Large intestine (tissue), 3 donors: Measurements from ENCODE around the gene ITGA1. TPM values are rescaled to one million over a fixed set of nuclear protein-coding genes. Genes with fewer than 3 reads are reported as not detected.
"Not testable (repeated sequence)": the region's sequence is repeated elsewhere in the genome, so short reads cannot be mapped to it uniquely, and the experiment has no call there.

Source experiments
- DNase-seq, 2 donors: peaks; one replicate each; pipeline versions ENCODE4 v3.0.0 to v3.0.0-alpha.2; 2013
- H3K27ac ChIP-seq: one replicate; pipeline ENCODE4 v1.5.1; 2013; ENCODE audit warnings: low read length
- H3K27me3 ChIP-seq: 2 replicates; pipeline ENCODE4 v1.6.1; 2013; ENCODE audit warnings: low read length; ENCODE audit not compliant: control insufficient read depth, insufficient read depth
- H3K36me3 ChIP-seq: 2 replicates; pipeline ENCODE4 v1.6.1; 2013; ENCODE audit warnings: low read length; ENCODE audit not compliant: control insufficient read depth, insufficient read depth
- H3K4me1 ChIP-seq: one replicate; pipeline ENCODE4 v1.6.1; 2013; ENCODE audit warnings: low read length; ENCODE audit not compliant: control insufficient read depth, insufficient read depth
- H3K4me3 ChIP-seq: one replicate; pipeline ENCODE4 v1.5.1; 2013; ENCODE audit warnings: low read length
- H3K9me3 ChIP-seq: one replicate; pipeline ENCODE4 v1.6.1; 2013; ENCODE audit warnings: mild to moderate bottlenecking, low read depth, low read length, moderate library complexity; ENCODE audit not compliant: control insufficient read depth
- WGBS: methylation state at CpG from one replicate; pipeline ENCODE4 v1.1.5; 2013; ENCODE audit warnings: low lambda C conversion rate; ENCODE audit not compliant: insufficient coverage; 5-methylcytosine and 5-hydroxymethylcytosine counted together
- polyA plus RNA-seq: library from polyadenylated mRNA; unstranded; fragments of 120-200 nt; gene quantifications from one replicate; pipeline ENCODE4 v1.2.1, GENCODE V29; 2013

Gene ITGA1
- polyA plus RNA-seq, 1 donor: 30.8 TPM

GRCh38 chr5:52839285-52839684 lies 51.6 kb downstream of the ITGA1 start:
- Histone ChIP-seq H3K4me1 (no peaks in the 10 kb centered on the region), H3K27me3 (no peaks in the 10 kb centered on the region), H3K9me3 (peaks cover 1% of the 10 kb centered on the region), H3K36me3 (no peaks in the 10 kb centered on the region), H3K27ac (no peak overlapping the region), H3K4me3 (no peak overlapping the region)
- no peak for DNase-seq
- 86% methylated on average over 1 of the region's 1 CpG for WGBS

GRCh38 chr5:52840277-52841050 lies 52.7 kb downstream of the ITGA1 start:
- H3K4me3 ChIP-seq: no peak overlapping the region
- 59% methylated on average over 4 of the region's 8 CpGs for WGBS
- peak overlapping the region; percentile 33 for H3K27ac ChIP-seq
- DNase-seq: no peak
- H3K27me3 ChIP-seq: no peaks in the 10 kb centered on the region
- H3K36me3 ChIP-seq: no peaks in the 10 kb centered on the region
- no peaks in the 10 kb centered on the region for H3K4me1 ChIP-seq
- H3K9me3 ChIP-seq: no peaks in the 10 kb centered on the region

GRCh38 chr5:52841114-52841513 lies 53.4 kb downstream of the ITGA1 start:
- H3K36me3 ChIP-seq: no peaks in the 10 kb centered on the region
- no peaks in the 10 kb centered on the region for H3K27me3 ChIP-seq
- no peak overlapping the region for H3K4me3 ChIP-seq
- no peaks in the 10 kb centered on the region for H3K4me1 ChIP-seq
- H3K9me3 ChIP-seq: no peaks in the 10 kb centered on the region
- H3K27ac ChIP-seq: no peak overlapping the region
- DNase-seq: no peak

GRCh38 chr5:52842111-52842510 lies 54.4 kb downstream of the ITGA1 start:
- DNase-seq: no peak
- no peaks in the 10 kb centered on the region for H3K4me1 ChIP-seq
- no peaks in the 10 kb centered on the region for H3K9me3 ChIP-seq
- no peak overlapping the region for H3K27ac ChIP-seq
- H3K4me3 ChIP-seq: no peak overlapping the region
- no peaks in the 10 kb centered on the region for H3K27me3 ChIP-seq
- no peaks in the 10 kb centered on the region for H3K36me3 ChIP-seq

- H3K9me3 ChIP-seq: no peaks in the 10 kb centered on the region
- H3K4me1 ChIP-seq: no peaks in the 10 kb centered on the region
- no peak for DNase-seq
- H3K27ac ChIP-seq: no peak overlapping the region
- no peaks in the 10 kb centered on the region for H3K36me3 ChIP-seq
- WGBS: 71% methylated on average over 1 of the region's 1 CpG
- no peak overlapping the region for H3K4me3 ChIP-seq
- H3K27me3 ChIP-seq: no peaks in the 10 kb centered on the region
Measured at GRCh38 chr5:52844885-52845284, 57.2 kb downstream of the ITGA1 start.

- 65% methylated on average over 2 of the region's 6 CpGs for WGBS
- H3K36me3 ChIP-seq: no peaks in the 10 kb centered on the region
- no peaks in the 10 kb centered on the region for H3K4me1 ChIP-seq
- no peaks in the 10 kb centered on the region for H3K9me3 ChIP-seq
- no peak for DNase-seq
- no peak overlapping the region for H3K27ac ChIP-seq
- no peaks in the 10 kb centered on the region for H3K27me3 ChIP-seq
- H3K4me3 ChIP-seq: no peak overlapping the region
Measured at GRCh38 chr5:52846182-52846842, 58.6 kb downstream of the ITGA1 start.

- H3K4me3 ChIP-seq, H3K9me3 ChIP-seq, DNase-seq, H3K4me1 ChIP-seq, H3K36me3 ChIP-seq, H3K27ac ChIP-seq, H3K27me3 ChIP-seq: not testable (repeated sequence)
- WGBS: no CpG with 5 or more reads among the region's 5 CpGs
Measured at GRCh38 chr5:52848688-52849087, 61.0 kb downstream of the ITGA1 start.

GRCh38 chr5:52849544-52849943 lies 61.8 kb downstream of the ITGA1 start:
- Histone ChIP-seq H3K36me3 (no peaks in the 10 kb centered on the region), H3K9me3 (no peaks in the 10 kb centered on the region), H3K4me3 (no peak overlapping the region), H3K27ac (no peak overlapping the region), H3K27me3 (no peaks in the 10 kb centered on the region), H3K4me1 (no peaks in the 10 kb centered on the region)
- no peak for DNase-seq
- WGBS: 86% methylated on average over 1 of the region's 3 CpGs

- Histone ChIP-seq H3K9me3 (no peaks in the 10 kb centered on the region), H3K36me3 (no peaks in the 10 kb centered on the region), H3K4me3 (no peak overlapping the region), H3K27me3 (no peaks in the 10 kb centered on the region), H3K4me1 (no peaks in the 10 kb centered on the region), H3K27ac (no peak overlapping the region)
- WGBS: no CpG with 5 or more reads among the region's 2 CpGs
- no peak for DNase-seq
Measured at GRCh38 chr5:52853650-52854049, 65.9 kb downstream of the ITGA1 start.

GRCh38 chr5:52854301-52854700 lies 66.6 kb downstream of the ITGA1 start:
- no peak for DNase-seq
- H3K27me3 ChIP-seq: no peaks in the 10 kb centered on the region
- 79% methylated on average over 2 of the region's 2 CpGs for WGBS
- H3K4me1 ChIP-seq: no peaks in the 10 kb centered on the region
- H3K27ac ChIP-seq: no peak overlapping the region
- H3K36me3 ChIP-seq: no peaks in the 10 kb centered on the region
- H3K4me3 ChIP-seq: no peak overlapping the region
- H3K9me3 ChIP-seq: no peaks in the 10 kb centered on the region

- H3K36me3 ChIP-seq: no peaks in the 10 kb centered on the region
- H3K27ac ChIP-seq: no peak overlapping the region
Measured at GRCh38 chr5:52854949-52855348, 67.2 kb downstream of the ITGA1 start.

More at GRCh38 chr5:52854949-52855348, 67.2 kb downstream of the ITGA1 start:
- WGBS: no CpG with 5 or more reads among the region's 2 CpGs
- Histone ChIP-seq H3K9me3 (no peaks in the 10 kb centered on the region), H3K4me1 (no peaks in the 10 kb centered on the region), H3K27me3 (no peaks in the 10 kb centered on the region), H3K4me3 (no peak overlapping the region)
- DNase-seq: no peak
